Superior temporal gyrus (tissue), 1 donor: ENCODE measurements around the gene ADRA1B.
"Not testable (repeated sequence)": the region's sequence is repeated elsewhere in the genome, so short reads cannot be mapped to it uniquely, and the experiment has no call there.

Experiments
- DNase-seq: peaks from one replicate; pipeline ENCODE4 v3.0.0-alpha.2; 2016; ENCODE audit errors: extremely low spot score

ADRA1B gene

DNA sequence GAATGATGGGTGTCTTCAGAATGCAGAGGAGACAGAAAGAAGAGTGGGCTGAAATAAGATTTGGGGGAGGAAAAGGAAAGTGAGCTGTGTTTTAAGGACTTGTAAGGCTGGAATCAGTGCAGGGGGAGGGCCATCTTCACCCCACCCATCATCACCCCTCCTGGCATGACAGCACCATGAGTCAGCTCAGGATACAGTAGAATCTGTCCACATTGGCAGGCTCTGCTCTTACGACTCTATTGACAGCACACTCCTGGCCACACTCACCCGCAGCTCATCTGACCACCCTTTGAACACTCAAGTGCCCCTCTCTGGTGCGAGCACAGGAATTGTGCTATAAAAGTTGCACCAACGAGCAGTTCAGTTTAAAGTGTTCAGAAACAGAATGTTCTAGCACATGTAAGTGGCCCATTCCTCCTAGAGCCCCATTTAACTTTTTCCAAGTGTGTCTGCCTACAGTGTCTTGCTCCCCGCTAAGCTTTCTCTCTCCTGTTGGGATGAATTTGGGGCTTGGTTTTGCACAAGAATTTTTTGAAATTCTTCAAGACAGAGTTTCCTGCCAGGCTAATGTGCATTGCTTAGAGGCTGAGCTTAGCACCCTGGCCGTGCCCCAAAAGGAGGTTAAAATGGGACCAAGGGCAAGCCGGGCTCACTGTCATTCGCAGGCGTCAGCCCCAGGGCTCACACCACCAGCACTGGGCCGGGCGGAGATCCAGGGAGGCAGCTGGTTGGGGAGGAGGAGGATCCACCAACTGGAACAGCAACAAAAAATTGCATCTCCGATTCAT lies 12.0 kb downstream of the ADRA1B start:
- no peak for DNase-seq

DNA sequence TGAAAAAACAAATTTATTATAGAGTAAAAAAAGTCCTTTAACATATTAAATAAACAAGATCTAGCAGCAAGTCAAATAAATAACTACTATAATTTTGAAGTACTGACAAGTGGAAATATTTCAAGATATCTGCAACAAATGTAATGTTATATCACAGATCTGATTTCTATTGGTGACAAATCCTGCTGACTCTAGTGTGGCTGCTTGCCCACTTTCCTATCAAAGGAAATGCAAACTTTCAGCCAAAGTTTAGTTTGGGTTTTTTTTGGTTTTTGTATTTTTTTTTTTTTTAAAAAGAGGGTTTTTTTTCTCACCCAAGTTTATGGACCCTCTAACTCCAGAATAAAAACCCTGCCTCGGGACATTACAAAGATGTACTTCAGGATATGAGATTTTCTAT lies 12.9 kb downstream of the ADRA1B start:
- no peak for DNase-seq

DNA sequence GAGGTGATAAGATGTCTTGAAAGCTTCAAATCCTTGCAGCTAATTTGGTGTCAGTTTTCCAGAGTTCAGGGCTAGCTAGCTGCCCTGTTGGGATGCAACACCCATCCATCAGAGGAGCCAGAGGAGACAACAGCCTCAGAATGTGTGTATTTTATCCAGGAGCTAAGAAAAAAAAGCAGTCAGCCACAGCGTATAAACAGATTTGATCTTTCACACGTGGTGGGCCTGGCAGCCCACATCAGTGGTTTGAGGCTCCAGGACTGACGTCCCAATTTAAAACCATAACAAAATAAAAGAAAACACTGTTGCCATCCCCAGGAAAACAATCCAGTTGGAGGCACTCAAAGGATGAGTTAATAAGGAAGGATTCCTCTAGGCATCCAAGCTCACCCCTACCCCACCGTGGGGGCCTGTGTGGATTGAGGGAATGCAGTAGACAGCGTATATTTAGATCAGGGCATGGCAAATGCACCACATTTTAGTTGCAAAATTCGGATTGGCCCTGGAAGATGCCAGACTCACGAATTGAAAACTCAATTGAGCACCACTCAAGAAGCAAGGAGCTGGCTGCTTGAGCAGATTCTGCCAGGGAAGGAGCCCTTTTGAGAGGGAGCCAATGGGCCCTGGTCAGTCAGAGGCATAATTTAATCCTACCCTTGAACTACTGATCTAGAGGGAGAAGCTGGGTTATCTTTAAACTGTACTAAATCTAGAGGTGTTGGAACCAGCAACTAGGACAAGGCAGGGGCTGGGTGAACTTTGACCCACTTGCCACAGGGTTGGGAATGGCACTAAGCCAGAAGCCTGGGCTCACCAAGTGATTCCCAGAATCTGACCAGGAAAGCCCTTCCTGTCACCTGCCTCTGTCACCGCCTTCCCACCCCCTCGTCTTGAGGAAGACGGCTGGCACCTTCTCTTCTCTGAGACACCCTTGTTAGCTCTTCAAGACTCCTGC lies 17.5 kb downstream of the ADRA1B start:
- DNase-seq: no peak

DNA sequence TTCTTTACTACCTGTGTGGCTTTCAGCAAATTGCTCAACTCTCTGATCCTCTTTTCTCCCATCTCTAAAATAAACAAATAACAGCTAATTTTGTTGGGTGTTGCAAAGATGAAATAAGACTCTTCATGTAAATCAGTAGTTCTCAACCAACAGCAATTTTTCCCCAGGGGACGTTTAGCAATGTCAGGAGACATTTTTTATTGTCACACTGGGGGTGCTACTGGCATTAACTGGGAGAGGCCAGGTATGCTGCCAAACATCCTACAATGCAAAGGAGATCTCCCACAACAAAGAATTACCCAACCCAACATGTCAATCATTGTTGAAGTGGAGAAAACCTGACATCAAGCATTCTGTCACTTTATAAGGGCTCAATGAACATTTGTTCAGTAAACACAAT lies 19.7 kb downstream of the ADRA1B start:
- DNase-seq: no peak

DNA sequence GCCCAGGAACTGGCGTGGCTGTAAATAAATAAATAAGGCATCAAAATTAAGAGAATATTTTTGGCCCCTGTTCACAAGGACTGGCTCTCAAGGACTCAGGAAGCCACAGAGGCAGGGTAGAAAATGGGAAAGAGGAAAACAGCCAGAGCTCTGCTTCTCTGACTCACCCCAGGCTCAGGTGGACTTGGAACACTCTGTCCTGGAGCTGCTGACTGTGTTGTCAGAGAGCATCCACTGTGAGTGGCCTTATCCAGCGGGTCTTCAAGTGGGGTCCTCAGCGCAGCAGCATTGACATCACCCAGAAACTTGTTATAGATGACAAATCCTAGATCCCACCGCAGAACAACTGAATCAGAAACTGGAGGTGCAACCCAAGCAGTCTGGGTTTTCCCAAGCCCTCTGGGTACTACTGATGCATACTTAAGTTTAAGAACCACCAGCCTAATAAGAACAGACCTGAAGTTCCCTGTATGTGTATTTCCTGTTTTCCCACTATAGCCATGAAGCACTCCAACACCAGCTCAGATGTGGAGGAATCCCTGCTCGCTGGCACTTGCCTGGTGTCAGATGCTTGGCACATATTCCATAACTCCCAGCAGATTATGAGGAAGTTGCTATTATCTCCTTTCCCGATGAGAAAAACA lies 20.5 kb downstream of the ADRA1B start:
- no peak for DNase-seq

DNA sequence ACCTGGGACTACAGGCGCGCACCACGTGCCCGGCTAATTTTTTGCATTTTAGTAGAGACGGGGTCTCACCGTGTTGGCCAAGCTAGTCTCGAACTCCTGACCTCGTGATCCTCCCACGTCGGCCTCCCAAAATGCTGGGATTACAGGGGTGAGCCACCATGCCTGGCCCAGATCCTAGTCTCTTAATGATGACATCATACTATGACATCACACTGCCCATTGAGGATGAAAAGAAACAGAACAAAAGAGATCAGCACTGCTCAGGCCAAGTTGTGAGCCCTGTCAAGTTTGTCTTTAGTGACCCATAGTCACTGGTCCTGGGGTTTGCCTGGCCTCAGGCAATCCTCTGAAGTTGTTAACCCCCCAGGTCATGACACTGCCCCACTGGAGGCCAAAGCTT lies 21.3 kb downstream of the ADRA1B start:
- no peak for DNase-seq

DNA sequence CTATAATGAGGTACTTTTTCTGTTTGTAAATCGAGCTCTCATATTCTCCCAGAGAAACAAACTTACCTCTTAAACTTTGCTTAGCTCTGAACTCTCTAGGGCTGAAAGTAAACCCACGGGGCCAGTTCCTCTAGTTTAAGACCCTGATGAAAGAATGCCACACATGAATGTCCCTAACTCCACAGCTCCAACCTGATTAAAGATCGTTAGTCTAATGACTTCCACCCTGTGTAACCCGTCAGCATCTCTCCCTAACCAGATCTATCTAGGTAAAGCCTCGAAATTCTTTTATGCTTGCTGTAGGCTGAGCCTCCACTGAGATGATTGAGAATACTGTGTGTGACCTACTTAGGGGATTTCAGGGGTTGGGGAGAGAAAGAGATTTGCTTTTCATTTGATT lies 27.0 kb downstream of the ADRA1B start:
- no peak for DNase-seq

DNA sequence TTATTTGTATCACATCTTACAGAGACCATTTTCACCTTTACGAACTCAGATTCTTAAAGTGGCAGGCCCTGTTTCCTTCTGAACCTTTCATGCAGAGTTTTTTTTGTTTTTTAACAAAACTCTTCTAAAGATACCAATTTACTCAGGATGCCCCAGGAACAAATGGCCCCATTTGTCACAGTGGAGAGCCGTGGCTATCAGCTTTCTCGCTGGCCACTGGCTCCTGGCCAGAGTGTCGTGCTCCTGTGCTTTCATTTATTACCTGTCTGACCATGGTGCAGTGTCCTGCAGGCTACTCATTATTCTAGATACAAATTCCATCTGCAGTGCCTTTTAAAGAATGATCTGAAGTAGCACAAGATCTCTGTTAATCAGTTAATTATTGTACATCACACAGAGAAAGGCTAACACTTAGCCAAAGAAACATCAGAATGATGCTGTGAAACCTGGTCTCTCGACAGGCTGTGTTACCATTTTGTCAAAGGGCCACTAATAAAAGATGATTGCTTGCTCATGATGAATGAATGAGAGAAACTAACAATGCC lies 27.8 kb downstream of the ADRA1B start:
- no peak for DNase-seq

DNA sequence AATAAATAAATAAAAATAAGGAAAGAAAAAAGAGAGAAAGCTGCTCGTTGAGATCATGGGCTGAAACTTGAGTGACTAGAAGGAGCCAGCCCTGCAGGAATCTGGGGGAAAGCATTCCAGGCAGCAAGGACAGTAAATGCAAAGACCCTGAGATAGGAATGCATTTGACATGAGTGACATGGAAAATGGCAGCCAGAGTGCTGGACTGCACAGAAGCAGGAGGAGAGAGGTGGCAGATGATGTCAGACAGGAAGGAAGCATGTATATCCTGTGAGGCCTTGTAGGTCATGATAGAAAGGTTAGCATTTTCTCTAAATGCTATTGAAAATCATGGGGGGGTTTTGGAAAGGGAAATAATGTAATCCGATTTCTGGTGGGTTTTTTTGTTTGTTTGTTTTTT lies 29.1 kb downstream of the ADRA1B start:
- no peak for DNase-seq

DNA sequence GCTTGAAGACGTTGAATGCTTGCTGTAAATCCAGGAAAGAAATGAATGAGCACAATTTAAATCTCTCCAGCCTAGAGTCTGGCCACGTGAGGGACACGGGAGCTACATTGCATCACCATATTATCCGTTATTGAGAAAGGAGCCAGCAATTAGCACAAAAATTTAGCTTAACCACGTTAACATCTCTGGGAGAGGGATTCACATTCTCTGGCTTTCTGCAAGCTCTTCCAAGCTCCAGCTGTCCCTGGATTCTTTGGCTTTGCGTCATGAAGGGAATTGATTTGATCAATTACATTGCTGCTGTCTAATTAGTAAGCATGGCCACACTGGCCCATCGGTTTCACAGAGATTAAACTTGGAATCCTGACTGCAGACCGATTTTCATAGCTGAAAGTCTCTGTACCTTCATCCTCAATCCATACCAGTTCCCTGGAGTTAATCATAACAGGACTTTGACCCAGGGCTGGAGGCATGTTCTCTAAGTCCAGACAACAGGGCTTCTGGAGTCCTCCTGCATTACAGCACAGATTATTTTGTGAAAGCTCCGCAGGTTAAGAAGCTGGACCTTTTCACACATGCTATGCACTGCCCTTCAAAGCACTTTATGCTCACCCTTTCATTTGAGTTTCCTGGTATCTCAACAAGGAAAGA lies 31.6 kb downstream of the ADRA1B start:
- no peak for DNase-seq

DNA sequence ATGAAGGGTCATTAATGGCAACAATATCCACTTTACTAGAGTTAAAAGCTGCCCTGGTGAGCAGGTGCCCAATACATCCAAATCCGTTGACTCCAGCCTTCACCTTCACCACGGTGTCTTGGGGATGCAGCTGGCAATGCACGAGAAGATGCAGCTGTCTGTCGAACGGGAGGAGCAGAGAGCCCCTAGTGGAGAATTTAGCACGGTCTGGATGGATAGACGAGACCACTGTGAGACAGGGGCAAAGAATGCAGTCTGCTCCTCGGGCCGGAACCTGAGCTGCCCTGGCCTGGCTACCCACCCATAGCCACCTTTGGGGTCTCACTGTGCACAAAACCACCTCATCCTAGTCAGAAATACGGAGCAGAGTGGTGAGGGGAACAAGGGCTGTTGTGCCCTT lies 35.1 kb downstream of the ADRA1B start:
- DNase-seq: no peak

DNA sequence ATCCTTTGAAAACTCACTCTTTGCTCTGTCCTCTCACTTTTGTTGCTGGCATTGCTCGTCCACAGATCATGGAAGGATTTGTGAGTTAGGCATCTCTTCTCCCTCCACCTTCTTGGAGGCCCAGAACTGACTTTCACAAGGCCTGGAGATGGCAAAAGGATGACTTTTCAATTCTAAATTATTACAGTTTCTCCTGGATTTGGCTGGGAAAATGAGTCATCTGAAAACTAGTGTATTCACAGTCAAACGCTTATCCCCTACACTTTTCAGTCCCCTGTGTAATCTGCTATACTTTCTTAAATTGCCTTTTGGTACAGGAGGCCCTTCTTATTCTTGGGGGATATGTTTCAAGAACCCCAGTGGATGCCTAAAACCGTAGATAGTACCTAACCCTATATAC lies 35.6 kb downstream of the ADRA1B start:
- DNase-seq: no peak

DNA sequence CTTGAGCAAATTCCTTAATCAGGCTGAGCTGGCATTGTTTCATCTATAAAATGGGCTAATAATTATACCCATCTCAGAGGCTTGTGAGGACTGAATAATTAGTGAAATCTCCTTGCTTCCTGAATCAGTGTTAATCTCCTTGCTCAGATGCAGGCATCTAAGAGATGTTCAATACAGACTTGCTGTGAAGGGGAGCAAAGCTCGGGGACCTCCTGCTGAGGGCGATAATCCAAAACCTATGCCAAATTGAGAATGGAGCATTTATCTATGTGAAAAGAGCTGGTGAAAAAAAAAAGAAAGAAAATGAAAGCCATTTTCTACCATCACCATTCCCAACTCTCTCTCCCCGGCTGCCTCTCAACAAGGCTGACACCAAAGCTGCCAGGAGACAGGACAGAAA lies 37.3 kb downstream of the ADRA1B start:
- no peak for DNase-seq

DNA sequence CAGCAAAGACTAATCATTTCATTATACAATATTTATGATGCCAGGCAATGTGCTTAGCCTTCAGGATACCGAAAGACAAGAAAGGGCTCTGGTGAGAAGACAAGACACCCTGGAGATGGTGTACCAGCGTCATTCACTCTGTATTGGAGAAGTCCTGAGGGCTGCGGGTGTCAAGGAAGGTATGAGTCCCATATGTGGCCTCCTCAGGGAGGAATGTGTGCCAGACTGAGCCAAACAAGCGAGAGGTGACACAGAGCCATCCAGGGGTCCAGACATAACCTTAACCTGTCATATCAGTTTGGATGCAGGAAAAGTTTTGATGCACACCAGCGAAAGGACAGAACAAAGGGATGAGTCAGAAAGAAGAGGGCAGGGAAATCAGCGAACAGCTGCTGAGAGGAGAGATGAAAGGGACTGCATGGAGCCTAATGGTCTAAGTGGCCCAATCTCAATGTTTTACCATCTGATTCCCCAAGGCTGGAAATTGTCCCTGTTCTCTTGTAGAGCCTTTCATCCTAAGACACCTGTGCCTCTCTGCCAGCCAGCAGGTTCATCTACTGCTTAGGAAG lies 38.9 kb downstream of the ADRA1B start:
- DNase-seq: no peak

DNA sequence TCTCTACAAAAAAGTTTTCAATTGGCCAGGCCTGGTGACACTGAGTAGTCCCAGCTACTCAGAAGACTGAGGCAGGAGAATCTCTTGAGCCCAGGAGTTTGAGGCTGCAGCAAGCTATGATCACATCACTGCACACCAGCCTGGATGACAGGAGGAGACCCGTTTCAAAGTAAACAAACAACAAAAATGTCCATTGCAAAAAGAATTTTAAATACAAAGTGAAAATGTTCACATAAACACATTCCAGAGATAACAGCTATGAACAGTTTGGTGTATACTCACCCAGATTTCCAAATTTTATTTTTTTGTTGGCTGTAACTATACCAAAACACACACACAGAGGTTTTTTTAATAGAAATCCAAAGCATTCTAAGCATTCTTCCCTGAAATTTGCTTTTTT lies 39.8 kb downstream of the ADRA1B start:
- no peak for DNase-seq

DNA sequence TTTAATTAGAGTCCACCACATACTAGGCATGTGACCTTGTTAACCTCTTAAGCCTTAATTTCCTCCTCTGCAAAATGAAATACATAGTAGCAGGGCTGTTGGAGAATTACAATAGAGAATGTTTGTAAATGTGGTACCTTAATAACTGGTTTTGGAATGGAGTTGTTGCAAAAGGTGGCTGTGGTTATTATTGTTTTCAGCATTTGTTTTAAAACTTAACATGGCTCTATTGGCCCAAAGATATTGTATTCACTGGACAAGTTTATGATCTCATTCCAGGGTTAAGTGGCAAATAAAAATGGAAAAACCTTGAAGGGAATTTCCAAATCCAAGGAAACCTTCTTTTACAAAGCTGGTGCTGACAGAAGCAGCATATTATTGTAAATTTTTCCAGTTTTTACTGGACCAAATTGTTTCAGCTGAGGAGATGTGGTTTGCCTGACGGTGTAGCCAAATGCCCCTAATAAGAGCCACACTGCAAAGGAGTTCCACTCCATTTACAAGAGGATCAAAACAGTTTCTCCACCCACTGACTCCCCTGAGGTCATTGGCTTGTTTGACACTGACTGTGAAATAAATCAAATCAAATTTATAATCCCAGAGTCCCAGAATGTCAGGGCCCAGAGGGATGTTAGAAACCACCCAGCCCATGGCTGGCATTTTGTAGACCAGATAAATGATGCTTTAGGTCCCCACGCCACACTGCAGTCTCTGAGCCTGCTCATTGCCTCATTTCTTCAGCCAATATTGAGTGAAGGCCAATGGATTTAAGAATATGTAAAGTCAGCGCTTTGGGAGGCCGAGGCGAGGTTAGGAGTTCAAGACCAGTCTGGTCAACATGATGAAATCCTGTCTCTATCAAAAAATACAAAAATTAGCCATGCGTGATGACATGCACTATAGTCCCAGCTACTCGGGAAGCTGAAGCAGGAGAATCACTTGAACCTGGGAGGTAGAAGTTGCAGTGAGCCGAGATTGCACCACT lies 45.2 kb downstream of the ADRA1B start:
- no peak for DNase-seq

DNA sequence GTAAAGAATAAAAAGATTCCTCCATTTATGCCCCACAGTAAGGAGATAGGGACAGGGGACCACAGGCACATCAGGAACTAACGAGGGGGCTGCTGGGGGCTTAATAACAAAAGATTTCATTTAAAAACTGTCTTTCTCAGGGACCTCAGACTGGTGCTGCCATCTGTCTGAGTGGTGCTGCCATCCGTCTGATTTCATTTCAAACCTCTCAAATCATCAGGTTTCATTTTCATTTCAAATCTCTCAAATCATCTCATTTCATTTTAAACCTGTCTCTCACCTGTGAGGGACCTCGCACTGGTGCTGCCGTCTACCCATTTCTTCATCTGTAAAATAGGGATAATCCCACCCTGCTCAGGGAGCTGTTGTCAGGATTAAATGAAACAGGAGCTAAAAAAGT lies 45.9 kb downstream of the ADRA1B start:
- DNase-seq: no peak

DNA sequence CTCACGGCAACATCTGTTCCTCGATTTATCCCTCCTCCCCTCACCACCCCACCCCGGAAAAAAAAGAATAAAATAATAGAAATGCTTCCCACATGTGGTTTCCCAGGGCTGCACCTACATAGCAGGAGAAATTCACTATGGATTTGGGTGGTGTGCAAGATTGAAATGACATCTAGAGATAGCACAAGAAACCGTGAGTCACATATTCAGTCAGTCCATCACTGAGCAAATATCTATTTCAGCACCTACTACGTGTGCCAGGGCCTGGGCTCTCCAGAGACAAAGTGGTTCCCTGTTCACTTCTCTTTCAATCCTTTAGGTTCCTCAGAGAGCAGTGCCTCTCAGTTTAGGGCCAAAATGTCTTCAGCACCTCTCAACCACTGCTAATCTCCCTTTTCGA lies 47.7 kb downstream of the ADRA1B start:
- no peak for DNase-seq

DNA sequence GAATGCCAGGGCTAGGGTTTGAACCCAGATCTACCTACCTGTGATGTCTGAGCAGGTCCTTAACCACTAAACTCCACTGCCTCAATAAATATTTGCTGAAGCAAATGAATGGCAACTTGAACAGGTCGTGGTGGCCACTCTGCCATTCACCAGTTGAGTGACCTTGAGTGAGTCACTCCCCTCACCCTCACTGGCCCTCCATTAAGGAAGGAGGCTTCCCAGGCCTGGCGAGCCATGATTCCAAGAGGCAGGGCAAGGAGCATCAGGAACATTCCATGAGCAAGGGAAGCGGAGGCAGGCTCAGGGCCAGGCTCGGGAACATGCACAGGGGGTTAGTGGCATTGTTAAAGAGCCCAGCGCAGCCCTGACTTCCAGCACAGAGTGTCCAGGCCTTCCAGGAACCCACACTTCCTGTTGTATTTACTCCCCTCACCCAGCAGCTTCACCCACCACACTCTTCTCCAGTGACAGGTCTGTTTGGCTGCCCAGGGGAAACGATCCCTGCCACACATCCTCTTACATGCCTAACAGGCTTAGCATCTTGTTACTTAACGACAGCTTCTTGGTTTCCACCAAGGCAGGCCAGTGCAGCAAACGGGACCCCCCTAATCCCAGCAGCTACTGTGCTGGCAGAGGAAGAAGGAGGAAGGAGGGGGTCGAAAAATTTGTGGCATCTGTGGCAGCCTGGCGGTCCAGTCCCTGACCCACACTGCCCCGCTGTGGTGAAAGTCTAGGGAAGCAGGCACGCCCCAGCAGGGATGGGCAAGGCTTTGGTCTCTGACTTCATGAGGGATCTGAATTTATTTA lies 49.0 kb downstream of the ADRA1B start:
- no peak for DNase-seq

DNA sequence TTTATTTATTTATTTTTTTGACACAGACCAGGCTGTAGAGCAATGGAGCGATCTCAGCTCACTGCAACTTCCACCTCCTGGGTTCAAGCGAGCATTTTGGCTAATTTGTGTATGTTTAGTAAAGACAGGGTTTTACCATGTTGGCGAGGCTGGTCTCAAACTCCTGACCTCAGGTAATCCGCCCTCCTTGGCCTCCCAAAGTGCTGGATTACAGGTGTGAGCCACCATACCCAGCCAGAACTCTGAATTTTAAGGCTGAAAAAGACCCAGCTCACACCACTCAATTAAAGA lies 49.5 kb downstream of the ADRA1B start:
- not testable (repeated sequence) for DNase-seq
